Bronchial epithelial cell (primary cell): ENCODE results near the gene NRXN3. TPM values are rescaled to one million over a fixed set of nuclear protein-coding genes. Genes with fewer than 3 reads are reported as not detected.

Source experiments
- DNase-seq: peaks from one replicate; pipeline ENCODE4 v3.0.0-alpha.2; 2010; ENCODE audit warnings: low read depth
- FAIRE-seq: peaks from 2 replicates; lab custom pipeline; 2011; peaks lifted over from hg19 to GRCh38; lab: Jason Lieb, UNC
- H3K27me3 ChIP-seq: 2 replicates; pipeline ENCODE4 v1.5.1; 2011; ENCODE audit warnings: low read length; ENCODE audit not compliant: control insufficient read depth, insufficient read depth
- H3K36me3 ChIP-seq: 2 replicates; pipeline ENCODE4 v1.5.1; 2011; ENCODE audit warnings: low read length; ENCODE audit not compliant: control insufficient read depth, insufficient read depth
- H3K4me3 ChIP-seq: 2 replicates; pipeline ENCODE4 v1.5.1; 2011; ENCODE audit warnings: mild to moderate bottlenecking, low read depth, low read length, control low read depth
- CTCF ChIP-seq: IDR thresholded peaks from 2 replicates; pipeline ENCODE4 v1.5.1; 2011; ENCODE audit warnings: mild to moderate bottlenecking, moderate library complexity, low read length, control low read depth, inconsistent platforms; ENCODE audit not compliant: insufficient read depth, severe bottlenecking
- total RNA-seq: library from RNA; depleted of rRNA; stranded (reverse); fragments of >200 nt; gene quantifications from 2 replicates; pipeline ENCODE4 v1.2.1, GENCODE V29; 2014

NRXN3 gene
- total RNA-seq, 1 donor from 2014 or later = under 0.01 TPM

GRCh38 chr14:79727900-79728299, 1557.7 kb downstream of the NRXN3 start:
- H3K36me3 ChIP-seq = no peaks in the 10 kb centered on the region
- H3K27me3 ChIP-seq = no peaks in the 10 kb centered on the region
- no peak for FAIRE-seq

DNA sequence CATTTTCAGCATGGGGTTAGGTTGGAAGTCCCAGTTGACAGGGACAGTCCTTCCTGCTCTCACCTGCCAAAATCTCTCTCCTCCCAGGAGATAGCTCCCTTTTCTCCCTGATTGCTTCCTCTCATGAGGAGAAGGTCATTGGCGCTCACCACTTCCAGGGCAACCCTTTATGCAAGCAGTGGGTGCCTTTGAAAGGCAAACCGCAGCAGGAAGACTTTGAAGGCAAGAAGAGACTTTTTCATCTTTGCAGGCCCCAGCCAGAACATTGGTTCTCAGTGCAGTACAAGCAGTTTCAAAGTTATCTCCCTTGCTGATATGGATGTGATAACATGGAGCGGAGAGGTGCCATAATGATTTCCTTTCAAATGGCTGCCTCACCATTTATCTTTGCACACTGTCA, 1558.2 kb downstream of the NRXN3 start:
- no peaks in the 10 kb centered on the region for H3K36me3 ChIP-seq
- no peak for FAIRE-seq
- no peak overlapping the region for H3K4me3 ChIP-seq
- no peak for TF ChIP-seq CTCF
- no peak for DNase-seq
- H3K27me3 ChIP-seq = no peaks in the 10 kb centered on the region

More at GRCh38 chr14:79727900-79728299, 1557.7 kb downstream of the NRXN3 start:
- TF ChIP-seq CTCF = no peak
- H3K4me3 ChIP-seq = no peak overlapping the region
- DNase-seq = no peak

DNA sequence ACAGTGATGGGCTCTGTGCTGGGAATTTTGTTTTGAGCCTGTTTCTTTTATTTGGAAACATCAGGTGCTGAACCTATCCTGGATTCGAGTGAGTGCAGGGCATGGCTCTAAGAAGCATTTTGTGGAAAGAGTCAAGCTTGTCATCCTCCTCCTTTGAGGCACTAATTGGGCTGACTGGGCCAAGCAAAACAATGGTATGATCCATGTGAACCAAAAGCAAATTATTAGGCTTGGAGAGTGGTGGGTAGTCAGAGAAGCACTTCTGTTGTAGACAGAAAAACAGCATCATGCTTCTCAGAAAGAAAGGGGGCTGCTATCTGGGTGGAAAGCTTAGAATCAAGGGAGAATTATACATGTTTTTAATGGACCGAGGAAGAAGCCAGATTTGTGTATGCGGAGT, 1559.6 kb downstream of the NRXN3 start:
- TF ChIP-seq CTCF = no peak
- Histone ChIP-seq H3K27me3 (no peaks in the 10 kb centered on the region), H3K4me3 (no peak overlapping the region), H3K36me3 (no peaks in the 10 kb centered on the region)
- DNase-seq (no peak), FAIRE-seq (no peak)

DNA sequence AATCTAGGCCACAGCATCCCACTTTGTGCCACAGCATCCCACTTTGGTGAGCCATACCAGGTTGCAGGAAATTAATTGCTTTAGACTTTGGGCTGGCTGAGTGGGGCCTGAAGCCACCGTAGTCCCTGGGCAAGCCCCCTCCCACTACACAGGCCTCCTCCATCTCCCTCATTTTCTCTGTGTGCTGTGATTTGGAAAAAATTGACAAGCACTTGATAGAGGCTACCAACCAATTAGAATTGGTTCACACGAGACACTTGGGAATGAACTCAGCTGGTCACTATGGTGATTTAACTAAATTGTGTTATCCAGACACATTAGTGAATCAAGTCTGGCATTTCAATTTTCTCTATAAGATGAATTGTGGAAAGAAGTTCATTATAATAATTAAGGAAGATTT, 1560.0 kb downstream of the NRXN3 start:
- Histone ChIP-seq H3K36me3 (no peaks in the 10 kb centered on the region), H3K27me3 (no peaks in the 10 kb centered on the region), H3K4me3 (no peak overlapping the region)
- FAIRE-seq (no peak), DNase-seq (no peak)
- no peak for TF ChIP-seq CTCF

GRCh38 chr14:79730953-79731352, 1560.8 kb downstream of the NRXN3 start:
- DNase-seq = no peak
- no peak for TF ChIP-seq CTCF
- H3K36me3 ChIP-seq = no peaks in the 10 kb centered on the region
- H3K4me3 ChIP-seq = no peak overlapping the region
- H3K27me3 ChIP-seq = no peaks in the 10 kb centered on the region
- no peak for FAIRE-seq

DNA sequence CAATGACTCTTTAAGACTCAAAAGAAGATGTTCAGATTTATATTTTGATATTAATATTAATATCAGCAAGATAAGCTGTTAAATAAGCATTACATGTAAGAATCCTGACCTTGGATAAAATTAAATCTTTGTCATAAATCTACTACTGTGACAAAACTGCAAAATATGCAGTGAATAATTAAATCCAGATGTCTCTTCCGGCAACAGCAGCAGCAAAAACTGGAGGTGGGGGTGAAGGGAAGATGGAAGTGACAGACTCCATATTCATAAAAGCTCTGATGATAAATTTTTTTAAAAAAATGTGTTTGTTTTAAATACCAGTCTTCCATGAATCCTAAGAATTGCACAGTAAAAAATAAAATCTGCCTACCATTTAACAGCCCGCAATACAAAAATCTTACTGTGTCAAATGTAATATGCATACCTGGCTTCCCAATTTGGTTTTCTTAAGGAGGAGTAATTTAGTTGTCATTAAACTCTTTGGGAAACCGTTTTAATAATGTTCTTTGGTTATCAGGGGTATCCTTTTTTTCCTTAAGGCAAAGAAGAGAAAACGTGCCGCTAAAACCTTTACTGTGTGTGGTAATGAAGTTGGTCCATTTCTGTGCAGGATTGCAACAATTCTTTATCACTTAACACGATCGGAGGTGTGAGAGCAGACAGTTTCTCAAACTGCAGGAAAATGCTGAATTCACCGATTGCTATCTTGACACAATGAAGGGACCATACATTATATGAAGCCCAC, 1562.9 kb downstream of the NRXN3 start:
- no peaks in the 10 kb centered on the region for H3K27me3 ChIP-seq
- H3K36me3 ChIP-seq = no peaks in the 10 kb centered on the region
- DNase-seq = no peak
- no peak overlapping the region for H3K4me3 ChIP-seq
- TF ChIP-seq CTCF = no peak
- FAIRE-seq = no peak
